H1 (cell line): Measurements from ENCODE around the gene PTPRR. TPM values are rescaled to one million over a fixed set of nuclear protein-coding genes. Genes with fewer than 3 reads are reported as not detected.

Experiments used
- BACH1 ChIP-seq: IDR thresholded peaks from 2 replicates; pipeline ENCODE4 v1.6.1; 2012; ENCODE audit warnings: low read length, improper control_type of control experiment
- KDM4A ChIP-seq: IDR thresholded peaks from one replicate; pipeline ENCODE4 v1.7.1; 2012; ENCODE audit warnings: low read depth, mild to moderate bottlenecking, moderate library complexity, low read length, inconsistent platforms; ENCODE audit not compliant: severe bottlenecking
- SUZ12 ChIP-seq: fragments of 200-600 bp; sonication (generic); IDR thresholded peaks from 2 replicates; pipeline ENCODE4 v1.6.1; 2012; ENCODE audit warnings: mild to moderate bottlenecking, inconsistent platforms, low read length, moderate library complexity, mixed read lengths
- TAF7 ChIP-seq: optimal IDR thresholded peaks from 2 replicates; pipeline ENCODE3; 2011; ENCODE audit warnings: low read depth, mild to moderate bottlenecking, inconsistent platforms, low read length, moderate library complexity, borderline replicate concordance
- polyA plus RNA-seq, 7 experiments: library from polyadenylated mRNA; depleted of rRNA in 3 of 7; stranded (reverse) in 5 of 7; unstranded in 2 of 7; fragments of >200 nt in 5 of 7; fragments of 200-250 nt in 2 of 7; gene quantifications; 1 replicate in 5 of 7; 2 replicates in 1 of 7; 4 replicates in 1 of 7; pipeline versions ENCODE4 v1.2.1 to v1.2.3, GENCODE V29; 2011 to 2013; ENCODE audit warnings: missing spikeins in 2 of 7, mixed read lengths in 2 of 7
- total RNA-seq: library from RNA; stranded (reverse); fragmentation: NEBNext Ultra II Directional; extraction: Animal tissue kit (Norgen Biotek cat#: 25700); gene quantifications from 2 replicates; pipeline ENCODE4 v1.2.1, GENCODE V29; 2021
- TF ChIP-seq, protein P1 (sequence below): fragments of 300-600 bp; sonication (generic); IDR thresholded peaks from 2 replicates; pipeline ENCODE4 v1.7.1; 2012; ENCODE audit warnings: low read length, moderate library complexity, mild to moderate bottlenecking, inconsistent platforms; ENCODE audit not compliant: insufficient replicate concordance

PTPRR gene
- total and polyA plus RNA-seq, 2 of the 8 experiments (the other 6 are each of a cell fraction or from before 2014, with no cell fraction given) = 0.07 to 0.35 TPM

GRCh38 chr12:70933133-70933532 lies 12.6 kb upstream of the PTPRR start (continued):
- TF ChIP-seq, protein P1, sequence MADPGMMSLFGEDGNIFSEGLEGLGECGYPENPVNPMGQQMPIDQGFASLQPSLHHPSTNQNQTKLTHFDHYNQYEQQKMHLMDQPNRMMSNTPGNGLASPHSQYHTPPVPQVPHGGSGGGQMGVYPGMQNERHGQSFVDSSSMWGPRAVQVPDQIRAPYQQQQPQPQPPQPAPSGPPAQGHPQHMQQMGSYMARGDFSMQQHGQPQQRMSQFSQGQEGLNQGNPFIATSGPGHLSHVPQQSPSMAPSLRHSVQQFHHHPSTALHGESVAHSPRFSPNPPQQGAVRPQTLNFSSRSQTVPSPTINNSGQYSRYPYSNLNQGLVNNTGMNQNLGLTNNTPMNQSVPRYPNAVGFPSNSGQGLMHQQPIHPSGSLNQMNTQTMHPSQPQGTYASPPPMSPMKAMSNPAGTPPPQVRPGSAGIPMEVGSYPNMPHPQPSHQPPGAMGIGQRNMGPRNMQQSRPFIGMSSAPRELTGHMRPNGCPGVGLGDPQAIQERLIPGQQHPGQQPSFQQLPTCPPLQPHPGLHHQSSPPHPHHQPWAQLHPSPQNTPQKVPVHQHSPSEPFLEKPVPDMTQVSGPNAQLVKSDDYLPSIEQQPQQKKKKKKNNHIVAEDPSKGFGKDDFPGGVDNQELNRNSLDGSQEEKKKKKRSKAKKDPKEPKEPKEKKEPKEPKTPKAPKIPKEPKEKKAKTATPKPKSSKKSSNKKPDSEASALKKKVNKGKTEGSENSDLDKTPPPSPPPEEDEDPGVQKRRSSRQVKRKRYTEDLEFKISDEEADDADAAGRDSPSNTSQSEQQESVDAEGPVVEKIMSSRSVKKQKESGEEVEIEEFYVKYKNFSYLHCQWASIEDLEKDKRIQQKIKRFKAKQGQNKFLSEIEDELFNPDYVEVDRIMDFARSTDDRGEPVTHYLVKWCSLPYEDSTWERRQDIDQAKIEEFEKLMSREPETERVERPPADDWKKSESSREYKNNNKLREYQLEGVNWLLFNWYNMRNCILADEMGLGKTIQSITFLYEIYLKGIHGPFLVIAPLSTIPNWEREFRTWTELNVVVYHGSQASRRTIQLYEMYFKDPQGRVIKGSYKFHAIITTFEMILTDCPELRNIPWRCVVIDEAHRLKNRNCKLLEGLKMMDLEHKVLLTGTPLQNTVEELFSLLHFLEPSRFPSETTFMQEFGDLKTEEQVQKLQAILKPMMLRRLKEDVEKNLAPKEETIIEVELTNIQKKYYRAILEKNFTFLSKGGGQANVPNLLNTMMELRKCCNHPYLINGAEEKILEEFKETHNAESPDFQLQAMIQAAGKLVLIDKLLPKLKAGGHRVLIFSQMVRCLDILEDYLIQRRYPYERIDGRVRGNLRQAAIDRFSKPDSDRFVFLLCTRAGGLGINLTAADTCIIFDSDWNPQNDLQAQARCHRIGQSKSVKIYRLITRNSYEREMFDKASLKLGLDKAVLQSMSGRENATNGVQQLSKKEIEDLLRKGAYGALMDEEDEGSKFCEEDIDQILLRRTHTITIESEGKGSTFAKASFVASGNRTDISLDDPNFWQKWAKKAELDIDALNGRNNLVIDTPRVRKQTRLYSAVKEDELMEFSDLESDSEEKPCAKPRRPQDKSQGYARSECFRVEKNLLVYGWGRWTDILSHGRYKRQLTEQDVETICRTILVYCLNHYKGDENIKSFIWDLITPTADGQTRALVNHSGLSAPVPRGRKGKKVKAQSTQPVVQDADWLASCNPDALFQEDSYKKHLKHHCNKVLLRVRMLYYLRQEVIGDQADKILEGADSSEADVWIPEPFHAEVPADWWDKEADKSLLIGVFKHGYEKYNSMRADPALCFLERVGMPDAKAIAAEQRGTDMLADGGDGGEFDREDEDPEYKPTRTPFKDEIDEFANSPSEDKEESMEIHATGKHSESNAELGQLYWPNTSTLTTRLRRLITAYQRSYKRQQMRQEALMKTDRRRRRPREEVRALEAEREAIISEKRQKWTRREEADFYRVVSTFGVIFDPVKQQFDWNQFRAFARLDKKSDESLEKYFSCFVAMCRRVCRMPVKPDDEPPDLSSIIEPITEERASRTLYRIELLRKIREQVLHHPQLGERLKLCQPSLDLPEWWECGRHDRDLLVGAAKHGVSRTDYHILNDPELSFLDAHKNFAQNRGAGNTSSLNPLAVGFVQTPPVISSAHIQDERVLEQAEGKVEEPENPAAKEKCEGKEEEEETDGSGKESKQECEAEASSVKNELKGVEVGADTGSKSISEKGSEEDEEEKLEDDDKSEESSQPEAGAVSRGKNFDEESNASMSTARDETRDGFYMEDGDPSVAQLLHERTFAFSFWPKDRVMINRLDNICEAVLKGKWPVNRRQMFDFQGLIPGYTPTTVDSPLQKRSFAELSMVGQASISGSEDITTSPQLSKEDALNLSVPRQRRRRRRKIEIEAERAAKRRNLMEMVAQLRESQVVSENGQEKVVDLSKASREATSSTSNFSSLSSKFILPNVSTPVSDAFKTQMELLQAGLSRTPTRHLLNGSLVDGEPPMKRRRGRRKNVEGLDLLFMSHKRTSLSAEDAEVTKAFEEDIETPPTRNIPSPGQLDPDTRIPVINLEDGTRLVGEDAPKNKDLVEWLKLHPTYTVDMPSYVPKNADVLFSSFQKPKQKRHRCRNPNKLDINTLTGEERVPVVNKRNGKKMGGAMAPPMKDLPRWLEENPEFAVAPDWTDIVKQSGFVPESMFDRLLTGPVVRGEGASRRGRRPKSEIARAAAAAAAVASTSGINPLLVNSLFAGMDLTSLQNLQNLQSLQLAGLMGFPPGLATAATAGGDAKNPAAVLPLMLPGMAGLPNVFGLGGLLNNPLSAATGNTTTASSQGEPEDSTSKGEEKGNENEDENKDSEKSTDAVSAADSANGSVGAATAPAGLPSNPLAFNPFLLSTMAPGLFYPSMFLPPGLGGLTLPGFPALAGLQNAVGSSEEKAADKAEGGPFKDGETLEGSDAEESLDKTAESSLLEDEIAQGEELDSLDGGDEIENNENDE = no peak
- TF ChIP-seq SUZ12 (no peak), KDM4A (no peak), TAF7 (no peak), BACH1 (no peak)
